Measurements from ENCODE around the gene SMPDL3B.

Gene SMPDL3B, protein sequence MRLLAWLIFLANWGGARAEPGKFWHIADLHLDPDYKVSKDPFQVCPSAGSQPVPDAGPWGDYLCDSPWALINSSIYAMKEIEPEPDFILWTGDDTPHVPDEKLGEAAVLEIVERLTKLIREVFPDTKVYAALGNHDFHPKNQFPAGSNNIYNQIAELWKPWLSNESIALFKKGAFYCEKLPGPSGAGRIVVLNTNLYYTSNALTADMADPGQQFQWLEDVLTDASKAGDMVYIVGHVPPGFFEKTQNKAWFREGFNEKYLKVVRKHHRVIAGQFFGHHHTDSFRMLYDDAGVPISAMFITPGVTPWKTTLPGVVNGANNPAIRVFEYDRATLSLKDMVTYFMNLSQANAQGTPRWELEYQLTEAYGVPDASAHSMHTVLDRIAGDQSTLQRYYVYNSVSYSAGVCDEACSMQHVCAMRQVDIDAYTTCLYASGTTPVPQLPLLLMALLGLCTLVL

DNA sequence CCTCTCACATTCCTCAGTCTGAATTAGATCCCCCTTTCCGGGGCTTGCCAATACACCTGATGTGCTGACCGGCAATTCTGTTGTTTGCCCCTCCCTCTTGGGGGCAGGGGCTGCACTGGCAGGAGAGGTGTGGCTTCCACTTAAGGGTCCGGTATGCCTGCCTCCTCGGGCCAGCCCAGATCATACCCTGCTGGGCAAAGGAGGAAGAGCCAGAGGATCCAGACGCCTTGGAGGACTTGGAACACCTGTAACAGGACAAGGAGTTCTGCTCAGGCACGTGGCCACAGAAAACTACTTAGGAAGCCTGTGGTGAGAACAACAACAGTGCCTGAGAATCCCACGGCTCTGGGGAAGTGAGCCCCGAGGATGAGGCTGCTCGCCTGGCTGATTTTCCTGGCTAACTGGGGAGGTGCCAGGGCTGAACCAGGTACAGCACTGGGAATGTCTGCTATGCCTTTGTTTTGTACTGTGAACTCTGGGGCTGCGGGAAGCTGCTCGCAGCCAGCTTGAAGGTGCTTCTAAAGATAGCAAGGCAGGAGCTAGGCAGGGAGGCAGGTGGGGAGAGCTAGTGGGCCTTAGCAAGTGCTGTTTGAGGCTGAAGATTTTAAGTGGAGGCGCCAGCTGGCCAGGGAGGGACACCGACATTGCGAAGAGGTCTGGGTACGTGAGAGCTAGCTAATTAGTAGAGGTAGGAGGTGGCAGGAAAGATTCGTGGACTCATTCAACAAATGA, at the start of gene SMPDL3B:
Gene SMPDL3B (plus strand): TSS at position 183 of the 732 bp plus-strand sequence. CDS start 184 bp downstream, at position 367.
- no peak for DNase-seq

DNA sequence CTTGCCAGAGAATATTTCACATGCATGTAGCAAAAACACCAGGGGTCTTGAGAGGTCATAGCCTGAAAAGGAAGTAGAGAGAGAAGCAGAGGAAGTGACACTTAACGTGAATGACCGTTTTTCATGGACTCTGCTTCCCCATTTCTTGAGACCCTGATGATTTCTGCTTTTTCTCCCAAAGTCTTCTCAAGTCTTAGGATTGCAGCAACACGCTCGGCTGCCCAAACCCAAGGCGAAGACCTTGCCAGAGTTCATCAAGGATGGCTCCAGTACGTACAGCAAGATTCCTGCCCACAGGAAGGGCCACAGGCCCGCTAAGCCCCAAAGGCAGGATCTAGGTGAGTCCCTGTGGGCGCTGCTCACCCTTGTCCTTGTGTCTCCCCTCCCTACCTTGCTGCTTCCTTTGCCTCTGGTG, 49.7 kb upstream of the SMPDL3B start:
- DNase-seq = no peak

DNA sequence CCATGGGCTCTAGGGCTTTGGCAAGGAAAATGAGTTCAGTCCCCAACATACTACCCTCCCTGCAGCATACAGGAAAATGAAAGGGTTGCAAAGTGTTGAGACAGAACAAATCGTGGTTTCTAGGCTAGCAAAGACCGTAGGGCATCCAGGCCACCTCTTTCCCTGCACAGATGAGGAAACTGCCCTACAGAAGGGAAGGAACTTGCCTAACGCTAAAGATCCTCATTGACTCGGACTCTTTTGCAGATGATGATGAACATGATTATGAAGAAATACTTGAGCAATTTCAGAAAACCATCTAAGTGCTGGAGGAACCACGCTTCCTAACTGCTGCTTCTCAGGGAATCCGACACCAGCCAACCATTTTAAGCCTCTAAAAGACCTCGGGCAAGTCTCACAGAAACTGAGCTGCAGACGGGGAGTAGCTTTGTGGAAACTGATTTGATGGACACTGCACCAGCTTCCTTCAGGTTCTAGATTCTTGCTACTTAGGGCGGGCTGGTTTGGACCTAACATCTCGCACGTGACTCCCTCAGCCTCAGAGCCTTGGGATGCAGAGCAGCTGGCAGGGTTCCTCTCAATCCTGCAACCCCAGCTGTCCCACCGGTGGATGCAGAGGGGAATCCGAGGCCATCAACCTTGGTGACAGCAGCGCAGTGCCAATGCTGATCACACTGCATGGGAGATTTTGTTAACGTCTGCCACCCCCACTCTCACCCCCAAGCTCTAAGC, 49.0 kb upstream of the SMPDL3B start:
- DNase-seq = no peak

DNA sequence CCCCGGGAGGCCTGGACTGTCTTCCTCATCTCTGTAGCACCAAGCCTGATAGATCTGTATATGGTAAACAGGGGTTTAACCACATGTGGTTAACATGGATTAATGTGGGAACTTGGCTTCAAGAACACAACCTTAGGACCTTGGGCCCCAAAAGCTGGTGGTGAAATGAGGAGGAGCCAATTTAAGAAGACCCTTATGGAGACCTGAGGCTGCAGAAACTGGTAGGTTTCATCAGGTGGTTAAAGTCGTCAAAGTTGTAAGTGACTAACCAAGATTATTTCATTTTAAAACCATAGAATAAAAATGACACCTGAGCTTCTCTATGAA, 48.5 kb upstream of the SMPDL3B start:
- DNase-seq = no peak

DNA sequence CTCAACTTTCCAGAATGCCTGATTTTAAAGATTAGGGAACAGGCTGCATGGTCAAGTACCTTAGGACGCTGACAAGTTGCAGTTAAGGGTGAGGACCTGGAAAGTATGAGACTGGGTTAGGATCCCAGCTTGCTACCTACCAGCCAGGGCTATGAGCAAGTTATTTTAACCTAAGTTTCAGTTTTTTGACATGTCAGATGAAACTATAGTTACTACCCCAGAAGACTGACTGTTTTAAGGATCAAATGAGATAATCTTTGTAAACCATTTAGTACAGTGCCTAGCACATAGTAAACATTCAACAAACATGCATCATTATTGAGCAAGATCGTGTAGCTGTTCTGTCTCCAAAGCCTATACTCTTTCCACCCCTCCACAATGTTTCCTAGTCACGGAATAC, 48.1 kb upstream of the SMPDL3B start:
- no peak for DNase-seq

DNA sequence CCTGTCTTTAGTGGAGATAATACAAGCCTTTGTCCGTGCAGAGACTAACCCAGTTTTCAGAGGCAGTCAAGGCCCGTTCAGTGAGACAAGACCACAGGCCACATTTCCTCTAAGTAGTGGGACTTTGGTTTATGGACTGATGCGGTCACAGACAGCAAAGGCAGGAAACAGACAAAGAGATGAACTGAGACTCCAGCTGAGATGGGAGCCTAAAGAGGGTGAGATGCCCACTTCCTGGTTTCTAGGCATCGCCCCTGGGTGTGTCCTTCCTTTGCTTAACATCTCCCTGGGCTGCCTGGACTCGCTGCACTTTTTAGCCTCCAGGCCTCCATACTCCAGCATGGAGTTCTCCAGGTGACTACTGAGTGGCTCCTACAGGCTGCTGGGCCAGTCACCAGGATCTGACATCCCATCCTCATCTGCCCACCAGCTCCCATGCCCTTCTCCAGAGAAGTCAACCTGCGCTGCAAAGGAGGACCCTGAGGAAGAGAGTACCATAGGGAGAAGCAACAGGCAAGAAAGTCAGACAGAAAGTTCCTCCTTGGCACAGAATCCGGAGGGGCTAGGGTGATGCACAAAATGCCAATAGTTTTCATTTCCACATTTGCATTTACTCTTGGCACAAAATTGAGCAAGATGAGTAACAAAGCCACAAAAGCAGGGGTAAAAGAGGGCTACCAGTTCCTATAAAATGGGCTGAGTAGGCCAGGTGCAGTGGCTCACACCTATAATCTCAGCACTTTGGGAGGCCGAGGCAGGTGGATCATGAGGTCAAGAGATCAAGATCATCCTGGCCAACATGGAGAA, 47.4 kb upstream of the SMPDL3B start:
- no peak for DNase-seq

DNA sequence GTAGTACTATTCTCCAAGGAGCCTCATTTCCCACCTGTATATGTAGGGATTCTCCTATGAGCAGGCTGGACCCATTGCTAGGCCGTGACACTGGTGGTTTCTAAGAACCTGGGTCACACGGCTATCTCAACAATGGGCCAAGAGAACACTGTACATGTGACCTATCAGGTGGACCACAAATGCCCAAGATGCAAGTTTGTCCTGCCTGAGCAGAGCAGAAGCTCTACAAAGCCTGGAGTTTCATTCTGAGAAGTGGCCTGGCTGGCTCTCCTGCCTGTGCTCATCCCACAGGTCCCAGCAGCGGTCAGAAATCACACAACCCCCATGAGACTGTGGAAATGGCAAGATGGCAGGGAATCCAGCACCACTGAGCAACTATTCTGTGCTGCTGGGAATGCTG, 45.3 kb upstream of the SMPDL3B start:
- DNase-seq = no peak

DNA sequence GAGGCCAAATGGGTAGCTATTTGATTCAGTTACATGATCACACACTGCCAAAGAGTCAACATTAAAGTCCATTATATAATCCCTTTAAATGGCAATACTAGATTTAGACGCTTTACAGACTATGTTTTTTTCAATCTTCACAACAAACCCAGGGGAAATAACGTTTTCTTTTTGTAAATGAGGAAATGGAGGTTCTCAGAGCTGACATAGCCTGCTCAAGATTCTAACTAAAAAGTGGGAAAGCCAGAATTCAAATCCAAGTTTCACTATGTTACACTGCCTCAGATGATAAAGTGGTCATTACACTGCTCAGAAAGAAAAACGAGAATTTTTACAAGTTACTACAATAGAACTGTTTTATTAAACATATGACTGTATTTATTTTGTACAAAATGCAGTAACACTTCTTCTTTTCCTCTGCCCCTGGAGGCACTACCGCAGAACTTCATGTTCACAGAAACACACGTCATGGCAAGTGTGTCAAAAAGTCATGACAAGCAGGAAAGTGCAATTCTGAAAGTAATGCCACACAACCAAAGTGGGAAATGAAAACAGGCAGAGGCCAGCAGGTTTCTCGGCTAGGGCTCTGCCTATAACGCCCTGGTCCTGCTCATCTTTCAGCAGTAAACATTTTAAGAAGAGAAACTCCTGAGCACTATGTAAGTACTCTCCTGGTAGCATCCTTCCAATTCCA, 43.5 kb upstream of the SMPDL3B start:
- DNase-seq = no peak

DNA sequence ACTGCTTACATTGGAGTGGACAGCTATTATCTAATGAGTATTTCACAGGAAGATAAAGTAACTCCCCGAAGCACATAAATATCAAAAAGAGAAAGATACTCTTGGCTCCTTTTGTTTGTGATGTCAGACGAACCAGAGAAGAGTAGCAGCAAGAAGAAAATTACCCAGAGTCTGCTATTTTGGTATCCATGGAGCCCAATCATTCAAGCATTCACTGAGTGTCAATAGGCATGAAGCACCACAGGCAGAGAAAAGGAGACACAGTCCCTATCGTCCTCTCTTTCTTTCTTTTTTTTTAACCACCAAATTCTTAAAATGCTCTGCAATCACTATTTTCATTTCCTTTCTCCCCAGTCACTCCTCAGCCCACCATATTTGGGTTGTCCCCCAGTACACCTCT, 40.3 kb upstream of the SMPDL3B start:
- no peak for DNase-seq

DNA sequence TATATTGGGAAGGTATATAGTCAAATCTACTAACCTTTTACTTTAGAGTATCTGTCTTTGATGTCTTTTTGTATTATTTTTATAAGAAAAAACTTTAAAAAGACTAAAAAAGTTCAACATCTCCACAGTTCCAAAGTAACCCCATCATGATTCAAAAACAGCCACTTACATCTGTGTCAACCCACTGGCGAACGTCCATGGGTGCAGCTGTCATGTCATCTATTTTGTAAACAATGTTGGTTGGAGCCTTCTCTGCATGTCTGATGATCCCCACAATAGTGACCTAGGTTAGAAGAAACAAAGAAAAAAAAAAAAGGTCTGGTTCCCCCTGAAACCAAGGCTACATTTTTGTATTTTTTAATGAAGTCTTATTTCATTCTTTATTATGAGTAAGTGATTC, 28.0 kb upstream of the SMPDL3B start:
- DNase-seq = no peak

DNA sequence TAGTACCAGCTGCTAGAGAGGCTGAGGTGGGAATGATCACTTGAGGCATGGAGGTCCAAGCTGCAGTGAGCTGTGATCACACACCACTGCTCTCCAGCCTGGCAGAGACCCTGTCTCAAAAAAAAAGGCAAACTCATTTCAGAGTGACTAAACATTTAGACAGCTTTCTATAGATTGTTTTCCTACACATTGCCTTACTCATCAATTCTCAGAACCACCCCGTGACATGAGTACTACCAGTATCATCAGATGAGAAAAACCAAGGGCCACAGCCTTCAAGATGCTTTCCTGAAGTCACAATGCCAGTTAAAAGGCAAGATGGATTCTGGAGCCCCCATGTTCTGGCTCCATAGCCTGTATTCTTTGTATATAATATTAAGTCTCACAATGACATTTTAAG, 22.4 kb upstream of the SMPDL3B start:
- no peak for DNase-seq

DNA sequence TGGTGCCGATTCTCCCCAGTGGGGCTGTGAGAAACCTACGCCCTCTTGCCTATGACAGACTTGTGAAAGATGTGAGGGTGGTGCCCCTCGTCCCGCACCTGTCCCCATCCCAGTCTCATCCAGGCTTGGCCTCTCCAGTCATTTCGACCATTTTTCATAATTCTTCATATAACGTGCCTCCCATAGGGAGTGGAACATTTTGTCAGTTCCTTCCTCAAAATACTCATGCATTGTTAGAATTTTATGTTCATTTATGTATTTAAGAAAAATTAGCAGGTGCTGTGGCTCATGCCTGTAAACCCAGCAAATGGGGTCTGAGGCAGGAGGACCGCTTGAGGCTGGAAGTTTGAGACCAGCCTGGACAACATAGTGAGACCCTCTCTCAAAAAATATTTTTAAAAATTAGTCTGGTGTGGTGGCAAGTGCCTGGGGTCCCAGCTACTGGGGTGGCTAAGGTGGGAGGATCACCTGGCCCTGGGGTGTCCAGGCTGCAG, 19.7 kb upstream of the SMPDL3B start:
- DNase-seq = no peak

DNA sequence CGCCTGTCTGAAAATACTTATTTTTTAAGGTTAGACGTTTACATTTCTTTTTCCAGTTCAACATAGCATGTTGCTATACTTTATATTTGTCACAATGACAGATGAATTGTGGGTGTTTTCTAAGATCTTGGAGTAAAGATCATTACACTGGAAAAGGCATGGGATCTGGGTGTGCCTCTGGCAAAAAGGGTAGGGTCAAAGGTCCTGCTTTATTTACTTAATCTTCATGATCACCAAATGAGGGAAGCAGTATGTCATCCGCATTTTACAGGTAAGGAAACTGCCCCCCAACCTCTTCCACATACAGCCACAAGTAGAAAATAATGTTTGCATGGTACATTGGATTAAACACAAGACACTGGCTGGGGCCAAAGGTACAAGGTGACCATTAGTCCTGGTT, 12.5 kb upstream of the SMPDL3B start:
- no peak for DNase-seq

DNA sequence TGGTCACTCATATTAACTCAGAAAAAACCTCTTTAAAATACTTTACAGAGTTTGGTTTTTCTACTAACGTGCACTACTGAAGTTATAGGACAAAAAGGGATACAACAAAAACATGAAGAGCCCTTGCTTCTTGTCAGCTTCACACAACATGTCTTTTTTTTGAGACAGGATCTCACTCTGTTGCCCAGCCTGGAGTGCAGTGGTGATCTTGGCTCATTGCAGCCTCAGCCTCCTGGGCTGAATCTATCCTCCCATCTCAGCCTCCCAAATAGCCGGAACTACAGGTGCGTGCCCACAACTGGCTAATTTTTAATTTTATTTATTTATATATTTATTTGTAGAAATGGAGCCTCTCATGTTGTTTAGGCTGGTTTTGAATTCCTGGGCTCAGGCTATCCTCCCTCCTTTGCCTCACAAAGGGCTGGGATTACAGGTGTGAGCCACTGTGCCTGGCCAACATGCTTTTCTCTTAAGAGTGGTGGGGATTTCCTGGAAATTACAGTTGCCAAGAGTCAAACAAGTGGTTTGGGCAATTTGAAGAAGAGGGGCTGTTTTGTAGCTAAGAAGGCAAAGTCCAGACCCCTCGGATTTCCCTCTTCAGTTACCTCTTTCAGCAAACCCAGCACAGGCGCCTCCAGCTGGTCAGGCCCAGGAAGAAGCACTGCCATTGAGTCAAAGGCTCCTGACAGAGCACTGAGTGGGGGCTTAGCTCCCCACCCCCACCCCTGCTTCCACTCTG, 6.4 kb upstream of the SMPDL3B start:
- no peak for DNase-seq

DNA sequence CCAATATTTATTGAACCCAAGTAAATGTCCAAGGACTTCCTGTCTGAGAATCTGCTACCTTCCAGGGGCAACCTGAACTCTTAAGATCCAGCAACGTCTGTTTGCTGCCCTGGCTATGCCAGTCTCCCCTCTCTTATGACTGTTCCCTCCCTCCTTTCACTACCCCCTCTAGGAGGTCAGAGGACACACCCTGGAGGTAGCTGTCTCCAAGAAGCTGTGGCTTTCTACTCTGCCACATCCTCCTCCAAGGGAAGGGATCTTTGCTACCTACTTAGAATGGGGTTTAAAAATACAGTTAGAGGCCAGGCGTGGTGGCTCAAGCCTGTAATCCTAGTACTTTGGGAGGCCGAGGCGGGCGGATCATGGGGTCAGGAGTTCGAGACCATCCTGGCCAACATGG, 3.6 kb upstream of the SMPDL3B start:
- DNase-seq = no peak

DNA sequence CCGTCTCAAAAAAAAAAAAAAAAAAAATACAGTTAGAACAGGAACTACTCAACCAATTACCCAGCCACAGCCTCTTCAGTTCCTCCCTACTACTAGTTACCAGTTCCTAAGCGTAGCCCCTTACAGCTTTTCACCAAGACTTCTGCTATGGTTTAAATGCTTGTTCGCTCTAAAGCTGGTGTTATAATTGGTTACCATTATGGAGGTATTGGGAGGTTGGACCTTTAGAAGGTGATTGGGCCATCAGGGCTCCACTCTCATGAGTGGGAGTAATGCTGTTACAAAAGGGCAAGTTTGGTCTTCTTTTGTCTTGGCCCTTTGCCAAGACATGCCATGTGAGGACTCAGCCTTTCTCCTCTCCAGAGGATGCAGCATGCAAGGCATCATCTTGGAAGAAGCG, 3.0 kb upstream of the SMPDL3B start:
- no peak for DNase-seq

DNA sequence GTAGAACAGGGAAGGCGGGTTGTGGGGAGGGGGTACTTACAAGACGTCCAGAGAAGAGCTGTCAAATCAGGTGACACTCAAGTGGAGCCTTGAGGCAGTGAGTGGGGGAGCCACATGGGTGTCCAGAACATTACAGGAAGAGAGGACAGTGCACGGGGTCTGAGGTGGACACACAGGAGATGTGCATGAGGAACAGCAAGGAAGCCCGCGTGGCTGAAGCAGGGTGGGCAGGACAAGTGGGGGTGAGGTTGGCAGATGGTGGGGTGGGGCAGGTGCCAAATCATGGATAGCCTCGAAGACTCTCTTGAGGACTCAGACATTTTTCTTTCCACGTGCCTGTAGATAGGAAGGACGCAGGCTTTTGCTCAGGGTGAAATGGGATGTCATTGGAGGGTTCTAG, 921 bp downstream of the SMPDL3B start:
- DNase-seq = no peak

DNA sequence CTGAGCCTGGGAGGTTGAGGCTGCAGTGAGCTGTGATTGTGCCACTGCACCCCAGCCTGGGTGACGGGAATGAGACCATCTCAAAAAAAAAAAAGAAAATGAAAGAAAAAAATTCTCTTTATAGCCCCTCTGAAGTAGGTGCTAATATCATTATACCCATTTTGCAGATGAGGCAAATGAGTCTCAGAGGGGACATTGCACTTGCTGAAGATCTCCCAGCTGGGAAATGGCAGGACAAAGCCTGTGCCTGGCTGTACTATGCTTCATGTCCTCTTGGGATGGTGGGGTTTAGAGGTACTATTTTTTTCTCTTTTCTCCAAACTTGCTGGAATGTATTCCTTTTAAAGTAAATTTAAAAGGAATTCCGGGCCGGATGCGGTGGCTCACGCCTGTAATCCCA, 1.6 kb downstream of the SMPDL3B start:
- no peak for DNase-seq

DNA sequence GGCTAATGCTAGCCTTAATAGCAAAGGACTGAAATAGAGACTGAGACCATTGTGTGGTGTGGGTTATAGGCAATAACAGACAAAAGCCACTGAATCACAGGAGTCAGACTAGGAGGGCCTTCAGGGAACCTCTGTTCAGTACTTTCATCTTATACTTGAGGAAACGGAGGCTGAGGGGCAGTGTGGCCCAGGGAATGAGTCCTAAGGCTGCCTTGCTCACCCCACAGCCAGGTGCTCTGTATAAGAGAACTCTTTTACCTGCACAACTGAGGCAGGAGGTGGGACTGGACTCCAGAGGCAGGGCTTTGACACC, 2.7 kb downstream of the SMPDL3B start:
- DNase-seq = no peak

DNA sequence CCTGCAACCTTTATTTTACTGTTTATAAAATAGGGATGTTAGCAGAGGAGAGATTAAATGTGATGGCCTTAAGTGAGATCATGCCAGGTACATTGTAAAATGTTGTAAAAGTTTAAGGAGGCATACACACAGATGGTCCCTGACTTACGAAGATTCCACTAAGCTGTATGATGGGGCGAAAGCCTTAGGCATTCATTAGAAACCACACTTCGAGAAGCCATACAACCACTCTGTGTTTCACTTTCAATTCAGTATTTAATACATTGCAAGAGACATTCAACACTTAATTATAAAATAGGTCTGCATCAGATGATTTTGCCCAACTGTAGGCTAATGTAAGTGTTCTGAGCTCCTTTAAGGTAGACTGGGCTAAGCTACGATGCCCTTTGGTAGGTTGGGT, 3.7 kb downstream of the SMPDL3B start:
- DNase-seq = no peak

DNA sequence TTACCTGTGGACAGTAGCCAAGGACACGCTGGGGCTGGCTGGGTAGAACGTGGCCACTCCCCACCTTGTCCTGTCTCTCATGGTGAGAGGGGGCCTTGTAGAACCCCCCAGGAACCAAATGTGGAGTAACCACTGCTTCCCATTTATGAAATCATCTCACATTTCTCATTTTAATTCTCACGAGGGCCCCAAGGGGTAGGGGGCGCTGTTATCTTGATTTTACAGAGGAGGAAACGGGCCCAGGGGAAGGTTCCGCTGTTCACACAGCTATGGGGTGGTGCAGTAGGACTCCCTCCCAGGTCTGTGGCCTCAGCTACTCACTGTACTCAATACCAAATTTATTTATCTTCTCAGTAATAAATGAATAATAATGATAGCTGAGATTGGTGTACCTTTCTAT, 5.5 kb downstream of the SMPDL3B start:
- no peak for DNase-seq

Measured in NCI-H1048 (cell line).